Spleen (tissue), 13 donors: ENCODE results near the gene AKAP9. TPM values are rescaled to one million over a fixed set of nuclear protein-coding genes. Genes with fewer than 3 reads are reported as not detected.
"Not testable (repeated sequence)": the region's sequence is repeated elsewhere in the genome, so short reads cannot be mapped to it uniquely, and the experiment has no call there.

ENCODE experiments used
- DNase-seq: peaks from one replicate; pipeline ENCODE4 v3.0.0-alpha.2; 2020
- H3K27ac ChIP-seq, 8 donors: fragments of 200-600 bp; sonication (generic) in 7 of 8; 1 replicate in 4 of 8; 2 replicates in 4 of 8; pipeline versions ENCODE4 v1.5.0 to v1.8.0; 2016 to 2021; ENCODE audit warnings: inconsistent platforms in 4 of 8, mild to moderate bottlenecking in 4 of 8, moderate library complexity in 1 of 8
- H3K27me3 ChIP-seq, 7 donors: fragments of 200-600 bp; sonication (generic) in 6 of 7; replicated peaks in 1 of 7; 1 replicate in 4 of 7; 2 replicates in 3 of 7; pipeline versions ENCODE4 v1.5.0 to v1.8.0; 2016 to 2021; ENCODE audit warnings: inconsistent platforms in 3 of 7, mild to moderate bottlenecking in 1 of 7
- H3K36me3 ChIP-seq, 6 donors: fragments of 200-600 bp; sonication (generic) in 5 of 6; 1 replicate in 4 of 6; 2 replicates in 2 of 6; pipeline versions ENCODE4 v1.5.0 to v1.8.0; 2016 to 2021; ENCODE audit warnings: inconsistent platforms in 2 of 6
- H3K4me1 ChIP-seq, 6 donors: fragments of 200-600 bp; sonication (generic) in 5 of 6; 1 replicate in 3 of 6; 2 replicates in 3 of 6; pipeline versions ENCODE4 v1.5.0 to v1.8.0; 2016 to 2021; ENCODE audit warnings: inconsistent platforms in 3 of 6
- H3K4me3 ChIP-seq, 8 donors: fragments of 200-600 bp; sonication (generic) in 7 of 8; 1 replicate in 4 of 8; 2 replicates in 4 of 8; pipeline versions ENCODE4 v1.5.0 to v1.8.0; 2016 to 2021; ENCODE audit warnings: inconsistent platforms in 4 of 8, mild to moderate bottlenecking in 4 of 8, moderate library complexity in 2 of 8
- H3K9me3 ChIP-seq, 8 donors: fragments of 200-600 bp; sonication (generic) in 7 of 8; 1 replicate in 4 of 8; 2 replicates in 4 of 8; pipeline versions ENCODE4 v1.5.0 to v1.8.0; 2016 to 2021; ENCODE audit warnings: inconsistent platforms in 4 of 8
- POLR2A ChIP-seq, 3 donors: fragments of 450-650 bp; IDR thresholded peaks; one replicate each; pipeline ENCODE4 v1.5.1; 2017; ENCODE audit warnings: antibody characterized with exemption in 3 of 3, mild to moderate bottlenecking in 1 of 3
- POLR2AphosphoS5 ChIP-seq, 3 donors: sonication (generic); formaldehyde crosslinking; IDR thresholded peaks; one replicate each; pipeline ENCODE4 v1.5.1; 2017; ENCODE audit warnings: antibody characterized with exemption in 3 of 3
- WGBS, 5 donors: extraction: QIAGEN DNeasy Blood & Tissue Kit in 3 of 5; methylation state at CpG; one replicate each; pipeline versions ENCODE4 v1.1.5 to v1.1.7; 2013 to 2018; 5-methylcytosine and 5-hydroxymethylcytosine counted together
- intact Hi-C: fragments of 100-400 bp; cut with DNase I; formaldehyde crosslinking; loops from one replicate; pipeline ENCODE4 v1.15.0; 2023; ENCODE audit warnings: low total_unique reads
- long read RNA-seq, 2 donors: transcript quantifications; one replicate each; lab custom pipeline, GENCODE V29; 2026
- polyA plus RNA-seq, 3 donors: library from polyadenylated mRNA; stranded (reverse); fragments of 200-250 nt; gene quantifications; one replicate each; pipeline ENCODE4 v1.2.1, GENCODE V29; 2013
- total RNA-seq, 7 donors: library from RNA; depleted of rRNA in 3 of 7; stranded (reverse); fragments of >200 nt in 3 of 7; fragmentation: NEBNext Ultra II Directional in 4 of 7; extraction: Animal tissue kit (Norgen Biotek cat#: 25700) in 4 of 7; gene quantifications; one replicate each; pipeline versions ENCODE4 v1.1.0 to v1.2.1, GENCODE V29; 2016 to 2021
- TF ChIP-seq, protein P1 (sequence below), 11 experiments: fragments of 200-600 bp in 7 of 11; fragments of 450-650 bp in 4 of 11; sonication (generic) in 4 of 11; IDR thresholded peaks in 8 of 11; conservative IDR thresholded peaks in 3 of 11; 1 replicate in 7 of 11; 2 replicates in 4 of 11; pipeline versions ENCODE4 v1.4.0 to v1.8.0; 2016 to 2021; ENCODE audit warnings: antibody characterized with exemption in 11 of 11, inconsistent platforms in 4 of 11, mild to moderate bottlenecking in 1 of 11
- donor health status: healthy with polysubstance abuse.
- donor health status: DM: no; HTN: no; CAD: no; lungs with moderate emphysema.
- donor health status: DM: no; HTN: no; CAD: no.
- donor health status: Bipolar disorder and iron deficiency.
- donor health status: healthy.
- donor health status: DM: no; HTN: no; CAD: no.
- donor health status: DM: yes; HTN: yes; CAD: no.

The AKAP9 gene
- 100 to 1,000 TPM in 1 of 7 donors, 10 to 100 TPM in 6; 61.8 to 100 (median 73.7) TPM for total RNA-seq
- 10 to 100 TPM in 2 of 3 donors, 1 to 10 TPM in 1; 7.5 to 13.2 (median 12.5) TPM for polyA plus RNA-seq
- long read RNA-seq, donor 1, partial matches to known transcripts, result 10 of 11 reads
- long read RNA-seq, donor 1, other reads (novel, unspliced or antisense), result 0 of 11 reads
- long read RNA-seq, donor 2, partial matches to known transcripts, result 5 of 7 reads
- long read RNA-seq, donor 2, other reads (novel, unspliced or antisense), result 0 of 7 reads

GRCh38 chr7:91940572-91941341, at the start of gene AKAP9:
AKAP9 (plus strand) TSS chr7:91940862; CDS start chr7:91941100, 238 bp downstream.
- H3K36me3 ChIP-seq, result no peaks in the 10 kb centered on the region
- WGBS, 5 donors, result 0 to 1% (median 0%) methylated on average over 28 to 59 of the region's 59 CpGs
- H3K27me3 ChIP-seq, result no peaks in the 10 kb centered on the region
- intact Hi-C loops, result no loop called here
- H3K27ac ChIP-seq, result peak within 1 kb of the TSS; percentile 88 to 96 (median 94)
- peak within 1 kb of the TSS; percentile 62 to 84 (median 72) for H3K4me3 ChIP-seq
- TF ChIP-seq, protein P1, sequence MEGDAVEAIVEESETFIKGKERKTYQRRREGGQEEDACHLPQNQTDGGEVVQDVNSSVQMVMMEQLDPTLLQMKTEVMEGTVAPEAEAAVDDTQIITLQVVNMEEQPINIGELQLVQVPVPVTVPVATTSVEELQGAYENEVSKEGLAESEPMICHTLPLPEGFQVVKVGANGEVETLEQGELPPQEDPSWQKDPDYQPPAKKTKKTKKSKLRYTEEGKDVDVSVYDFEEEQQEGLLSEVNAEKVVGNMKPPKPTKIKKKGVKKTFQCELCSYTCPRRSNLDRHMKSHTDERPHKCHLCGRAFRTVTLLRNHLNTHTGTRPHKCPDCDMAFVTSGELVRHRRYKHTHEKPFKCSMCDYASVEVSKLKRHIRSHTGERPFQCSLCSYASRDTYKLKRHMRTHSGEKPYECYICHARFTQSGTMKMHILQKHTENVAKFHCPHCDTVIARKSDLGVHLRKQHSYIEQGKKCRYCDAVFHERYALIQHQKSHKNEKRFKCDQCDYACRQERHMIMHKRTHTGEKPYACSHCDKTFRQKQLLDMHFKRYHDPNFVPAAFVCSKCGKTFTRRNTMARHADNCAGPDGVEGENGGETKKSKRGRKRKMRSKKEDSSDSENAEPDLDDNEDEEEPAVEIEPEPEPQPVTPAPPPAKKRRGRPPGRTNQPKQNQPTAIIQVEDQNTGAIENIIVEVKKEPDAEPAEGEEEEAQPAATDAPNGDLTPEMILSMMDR (IDR thresholded peaks at IDR 0.05 in 8 of 11, conservative IDR thresholded peaks at IDR 0.05 in 3 of 11), result peak in 3 of 11 experiments; percentile 5 to 12 (median 9)
- TF ChIP-seq POLR2A (IDR thresholded peaks at IDR 0.05), result peak; percentile 48 to 76 (median 71)
- peak; percentile 91 to 96 (median 96) for TF ChIP-seq POLR2AphosphoS5 (IDR thresholded peaks at IDR 0.05)
- peaks cover 7 to 62% (median 43%) of the 10 kb centered on the region in 6 donors for H3K4me1 ChIP-seq
- peak; percentile 99 for DNase-seq
- no peaks in the 10 kb centered on the region for H3K9me3 ChIP-seq

- no peaks in the 10 kb centered on the region for H3K4me1 ChIP-seq
- intact Hi-C loops, result no loop called here
- H3K27ac ChIP-seq, result no peak overlapping the region
- H3K4me3 ChIP-seq, result no peak overlapping the region
- H3K9me3 ChIP-seq, result peaks cover 0 to 18% (median 0%) of the 10 kb centered on the region in 8 donors
- 32 to 62% (median 41%) methylated on average over 3 of the region's 3 CpGs for WGBS, 5 donors
- peaks cover 0 to 6% (median 0%) of the 10 kb centered on the region in 7 donors for H3K27me3 ChIP-seq
- H3K36me3 ChIP-seq, result no peaks in the 10 kb centered on the region
- DNase-seq, result no peak
- TF ChIP-seq POLR2A (IDR thresholded peaks at IDR 0.05) (no peak), POLR2AphosphoS5 (IDR thresholded peaks at IDR 0.05) (no peak)
- TF ChIP-seq, protein P1 (IDR thresholded peaks at IDR 0.05 in 8 of 11, conservative IDR thresholded peaks at IDR 0.05 in 3 of 11), result no peak
These were observed 48.5 kb upstream of the AKAP9 start for GRCh38 chr7:91892099-91892705.

- DNase-seq, result no peak
- Histone ChIP-seq H3K27ac (no peak overlapping the region), H3K4me1 (no peaks in the 10 kb centered on the region), H3K9me3 (peaks cover 0 to 12% (median 0%) of the 10 kb centered on the region in 8 donors), H3K36me3 (no peaks in the 10 kb centered on the region), H3K4me3 (no peak overlapping the region), H3K27me3 (peaks cover 0 to 6% (median 0%) of the 10 kb centered on the region in 7 donors)
- intact Hi-C loops, result no loop called here
- 57 to 83% (median 63%) methylated on average over 2 of the region's 2 CpGs for WGBS, 5 donors
- TF ChIP-seq, protein P1 (IDR thresholded peaks at IDR 0.05 in 8 of 11, conservative IDR thresholded peaks at IDR 0.05 in 3 of 11), result no peak
These were observed 47.8 kb upstream of the AKAP9 start for GRCh38 chr7:91892821-91893340.

DNA sequence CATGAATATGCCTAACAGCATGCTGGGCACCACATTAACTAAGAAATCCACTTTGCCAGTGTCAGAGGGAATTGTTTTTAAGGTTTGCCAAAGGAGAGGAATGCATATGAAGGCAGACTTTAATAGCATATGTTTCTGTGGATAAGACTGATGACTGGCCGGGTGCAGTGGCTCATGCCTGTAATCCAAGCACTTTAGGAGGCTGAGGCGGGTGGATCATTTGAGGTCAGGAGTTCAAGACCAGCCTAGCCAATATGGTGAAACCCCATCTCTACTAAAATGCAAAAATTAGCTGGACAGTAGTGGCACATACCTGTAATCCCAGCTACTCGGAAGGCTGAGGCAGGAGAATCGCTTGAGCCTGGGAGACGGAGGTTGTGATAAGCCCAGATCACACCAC, 47.0 kb upstream of the AKAP9 start:
- H3K4me3 ChIP-seq, H3K4me1 ChIP-seq, H3K27me3 ChIP-seq, H3K36me3 ChIP-seq, H3K27ac ChIP-seq, H3K9me3 ChIP-seq, intact Hi-C loops, DNase-seq: not testable (repeated sequence)
- WGBS, 5 donors, result 86 to 94% (median 91%) methylated on average over 5 of the region's 5 CpGs
